Left lung (tissue), 10 donors: ENCODE measurements around the gene MRPS9. TPM values are rescaled to one million over a fixed set of nuclear protein-coding genes. Genes with fewer than 3 reads are reported as not detected.

ENCODE experiments used
- ATAC-seq: fragments of 200-7000 bp; cut with Tn5 transposase; one replicate; pipeline ENCODE4 v1.9.1; 2020; ENCODE audit warnings: moderate library complexity
- DNase-seq, 4 donors: peaks; one replicate each; pipeline ENCODE4 v3.0.0-alpha.2; 2013 to 2020
- H3K27ac ChIP-seq, 2 donors: fragments of 200-600 bp; sonication (generic) in 1 of 2; one replicate each; pipeline versions ENCODE4 v1.5.0 to v1.8.0; 2020 to 2021
- H3K27me3 ChIP-seq, 2 donors: fragments of 200-600 bp; sonication (generic) in 1 of 2; one replicate each; pipeline versions ENCODE4 v1.5.0 to v1.8.0; 2020 to 2021
- H3K36me3 ChIP-seq, 2 donors: fragments of 200-600 bp; sonication (generic) in 1 of 2; one replicate each; pipeline versions ENCODE4 v1.5.0 to v1.8.0; 2020 to 2021
- H3K4me1 ChIP-seq, 2 donors: fragments of 200-600 bp; one replicate each; pipeline ENCODE4 v1.8.0; 2021
- H3K4me3 ChIP-seq, 2 donors: fragments of 200-600 bp; sonication (generic) in 1 of 2; one replicate each; pipeline versions ENCODE4 v1.5.0 to v1.8.0; 2020 to 2021; ENCODE audit warnings: mild to moderate bottlenecking in 1 of 2
- H3K9me3 ChIP-seq, 2 donors: fragments of 200-600 bp; sonication (generic) in 1 of 2; one replicate each; pipeline versions ENCODE4 v1.5.0 to v1.8.0; 2020 to 2021
- CTCF ChIP-seq, 2 donors: fragments of 200-600 bp; sonication (generic) in 1 of 2; IDR thresholded peaks; one replicate each; pipeline versions ENCODE4 v1.5.0 to v1.8.0; 2021; ENCODE audit warnings: antibody characterized with exemption in 2 of 2
- intact Hi-C, 2 donors: fragments of 100-400 bp; cut with DNase I; formaldehyde crosslinking; loops; one replicate each; pipeline versions ENCODE4 v1.11.2 to v1.14.2; 2022
- polyA plus RNA-seq, 6 donors: library from polyadenylated mRNA; unstranded; fragments of 120-200 nt; gene quantifications; one replicate each; pipeline ENCODE4 v1.2.1, GENCODE V29; 2013; ENCODE audit not compliant: insufficient read length in 6 of 6
- total RNA-seq, 2 donors: library from RNA; stranded (reverse); fragmentation: NEBNext Ultra II Directional; extraction: Animal tissue kit (Norgen Biotek cat#: 25700); gene quantifications; one replicate each; pipeline ENCODE4 v1.2.1, GENCODE V29; 2021
- donor health status: DM: no; HTN: yes; CAD: no.
- donor health status: DM: no; HTN: no; CAD: no.

MRPS9 gene
- total and polyA plus RNA-seq, 8 donors = 14.3 to 45.0 (median 39.0) TPM

GRCh38 chr2:105149272-105149671, 111.4 kb downstream of the MRPS9 start:
- Histone ChIP-seq H3K9me3 (no peaks in the 10 kb centered on the region), H3K4me1 (peaks cover 0 to 3% of the 10 kb centered on the region in 2 donors), H3K4me3 (no peak overlapping the region), H3K27ac (no peak overlapping the region), H3K36me3 (no peaks in the 10 kb centered on the region), H3K27me3 (peaks cover 11 to 39% of the 10 kb centered on the region in 2 donors)
- ATAC-seq (no peak), DNase-seq (no peak)
- intact Hi-C loops = no loop called here
- TF ChIP-seq CTCF (IDR thresholded peaks at IDR 0.05) = no peak

Other genes starting within 250 kb of the MRPS9 start
- not detected for gene POU3F3, start 184.0 kb upstream of the MRPS9 start, total RNA-seq
- under 1 TPM; 0.06 to 0.82 (median 0.21) TPM for gene POU3F3, start 184.0 kb upstream of the MRPS9 start, polyA plus RNA-seq
- gene GPR45, start 203.7 kb downstream of the MRPS9 start, total RNA-seq = not detected
- gene GPR45, start 203.7 kb downstream of the MRPS9 start, polyA plus RNA-seq = under 1 TPM in 1 of 6 donors, not detected in 5; 0.17 TPM